GM19452 (cell line): ENCODE data around the gene VAMP8.
"Not testable (repeated sequence)": the region's sequence is repeated elsewhere in the genome, so short reads cannot be mapped to it uniquely, and the experiment has no call there.

Experiments
- ATAC-seq: cut with Tn5 transposase; IDR thresholded peaks from one replicate; pipeline ENCODE4 v1.9.1; 2021; ENCODE audit not compliant: unreplicated experiment

VAMP8 gene

DNA sequence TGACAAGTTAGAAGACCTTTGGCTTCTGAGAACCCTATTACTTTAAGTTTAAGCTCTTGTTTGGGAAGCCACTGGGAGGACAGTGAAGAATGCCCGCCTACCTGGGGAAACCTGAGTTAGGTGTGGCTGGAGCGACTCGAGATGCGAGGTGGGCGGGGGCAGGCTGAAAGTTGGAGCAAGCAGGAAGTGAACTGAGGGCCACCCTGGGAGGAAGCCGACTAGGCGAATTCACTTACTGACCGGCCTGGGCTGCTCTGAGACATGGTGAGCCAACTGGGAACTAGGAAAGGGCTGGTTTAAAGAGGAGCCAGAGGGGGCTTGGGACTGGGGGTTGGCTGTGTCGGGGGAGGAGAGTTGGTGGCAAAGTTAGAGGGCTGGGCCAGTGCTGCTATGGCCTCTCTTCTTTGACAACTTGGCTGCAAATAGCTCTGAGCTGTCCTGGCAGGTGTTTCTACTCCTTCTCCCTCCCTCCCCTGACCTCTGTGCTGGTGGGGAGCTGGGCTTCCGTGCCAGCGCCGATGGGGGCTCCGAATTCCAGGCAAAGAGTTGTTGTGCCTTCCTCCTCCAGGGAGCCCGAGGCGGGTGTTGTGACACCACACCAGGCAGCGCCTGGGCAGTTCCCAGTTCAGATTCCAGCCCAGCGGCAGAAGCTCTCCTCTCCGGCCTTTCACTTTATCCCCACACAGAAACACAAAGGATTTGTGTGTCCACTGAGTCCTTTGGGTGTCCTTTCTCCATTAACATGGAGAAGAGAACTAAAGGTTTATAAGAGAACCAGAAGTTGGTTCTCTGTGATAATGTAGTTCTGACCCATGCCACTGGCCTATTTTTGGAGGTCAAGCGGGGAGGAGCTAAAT is at the start of gene VAMP8:
Gene VAMP8 (plus strand): TSS at position 201 of the 857 bp plus-strand sequence. CDS start 61 bp downstream, at position 262.
- ATAC-seq: no peak

- ATAC-seq: no peak
These were observed 49.6 kb upstream of the VAMP8 start for GRCh38 chr2:85527787-85528186.

- ATAC-seq: no peak
These were observed 49.0 kb upstream of the VAMP8 start for GRCh38 chr2:85528355-85528754.

DNA sequence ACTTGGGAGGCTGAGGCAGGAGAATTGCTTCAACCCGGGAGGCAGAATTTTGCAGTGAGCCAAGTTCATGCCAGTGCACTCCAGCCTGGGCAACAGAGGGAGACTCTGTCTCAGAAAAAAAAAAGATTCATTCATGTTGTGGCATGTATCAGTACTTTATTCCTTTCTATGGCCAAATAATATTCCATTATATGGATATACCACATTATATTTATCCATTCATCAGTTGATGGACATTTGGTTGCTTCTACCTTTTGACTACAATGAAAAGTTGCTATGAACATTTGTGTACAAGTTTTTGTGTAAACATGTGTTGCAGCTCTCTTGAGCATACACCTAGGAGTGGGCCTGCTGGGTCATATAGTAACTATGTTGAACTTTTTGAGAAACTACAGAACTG is 47.6 kb upstream of the VAMP8 start:
- ATAC-seq: no peak

DNA sequence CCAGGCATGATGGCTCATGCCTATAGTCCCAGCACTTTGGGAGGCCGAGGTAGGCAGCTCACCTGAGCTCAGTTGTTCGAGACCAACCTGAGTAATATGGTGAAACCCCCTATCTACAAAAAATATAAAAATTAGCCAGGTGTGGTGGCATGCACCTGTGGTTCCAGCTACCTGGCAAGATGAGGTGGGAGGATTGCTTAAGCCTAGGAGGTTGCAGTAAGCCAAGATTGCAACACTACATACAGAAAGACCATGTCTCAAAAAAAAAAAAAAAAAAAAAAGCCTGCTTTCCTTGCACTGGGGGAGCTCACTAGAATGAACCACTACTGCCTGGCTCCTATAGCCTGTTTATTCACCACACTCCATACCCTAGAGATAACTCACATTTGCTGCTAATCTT is 45.8 kb upstream of the VAMP8 start:
- no peak for ATAC-seq

- ATAC-seq: no peak
These were observed 43.3 kb upstream of the VAMP8 start for GRCh38 chr2:85534099-85534498.

DNA sequence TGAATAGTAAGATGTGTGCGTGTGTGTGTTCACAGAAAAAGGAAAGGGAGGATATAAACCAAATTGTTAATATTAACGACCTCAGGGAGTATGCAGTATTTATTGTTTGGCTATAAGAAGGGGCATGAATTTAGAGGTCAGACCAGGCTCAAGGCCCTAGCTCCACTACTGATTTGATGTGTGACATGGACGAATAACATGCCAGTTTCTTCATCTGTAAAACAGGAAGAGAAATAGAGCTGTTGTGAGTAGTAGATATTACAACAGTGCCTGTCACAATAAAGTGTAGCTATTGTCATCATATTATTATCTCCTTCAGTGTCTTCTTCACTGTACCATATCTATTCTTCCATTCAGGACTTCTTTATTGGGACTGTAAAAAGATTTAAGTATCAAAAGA is 42.5 kb upstream of the VAMP8 start:
- ATAC-seq: no peak

DNA sequence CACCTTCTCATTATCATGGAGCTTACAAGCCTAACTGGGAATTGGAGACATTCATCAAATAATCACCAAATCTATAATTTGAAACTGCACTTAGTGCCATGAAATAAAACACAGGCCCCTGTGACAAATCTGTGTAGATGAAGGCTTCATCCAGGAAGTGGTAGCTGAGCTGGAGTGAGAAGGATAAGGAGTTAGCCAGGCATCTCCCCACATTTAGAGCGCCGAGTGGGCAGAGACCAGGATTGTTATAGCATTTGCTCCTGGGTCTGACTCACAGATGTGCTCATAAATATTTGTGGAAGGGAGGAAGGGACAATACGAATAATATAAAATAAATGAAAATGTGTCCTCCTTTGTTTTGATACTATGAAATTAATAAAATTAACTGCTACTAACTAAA is 40.9 kb upstream of the VAMP8 start:
- ATAC-seq: no peak

- ATAC-seq: no peak
These were observed 39.5 kb upstream of the VAMP8 start for GRCh38 chr2:85537600-85538506.

DNA sequence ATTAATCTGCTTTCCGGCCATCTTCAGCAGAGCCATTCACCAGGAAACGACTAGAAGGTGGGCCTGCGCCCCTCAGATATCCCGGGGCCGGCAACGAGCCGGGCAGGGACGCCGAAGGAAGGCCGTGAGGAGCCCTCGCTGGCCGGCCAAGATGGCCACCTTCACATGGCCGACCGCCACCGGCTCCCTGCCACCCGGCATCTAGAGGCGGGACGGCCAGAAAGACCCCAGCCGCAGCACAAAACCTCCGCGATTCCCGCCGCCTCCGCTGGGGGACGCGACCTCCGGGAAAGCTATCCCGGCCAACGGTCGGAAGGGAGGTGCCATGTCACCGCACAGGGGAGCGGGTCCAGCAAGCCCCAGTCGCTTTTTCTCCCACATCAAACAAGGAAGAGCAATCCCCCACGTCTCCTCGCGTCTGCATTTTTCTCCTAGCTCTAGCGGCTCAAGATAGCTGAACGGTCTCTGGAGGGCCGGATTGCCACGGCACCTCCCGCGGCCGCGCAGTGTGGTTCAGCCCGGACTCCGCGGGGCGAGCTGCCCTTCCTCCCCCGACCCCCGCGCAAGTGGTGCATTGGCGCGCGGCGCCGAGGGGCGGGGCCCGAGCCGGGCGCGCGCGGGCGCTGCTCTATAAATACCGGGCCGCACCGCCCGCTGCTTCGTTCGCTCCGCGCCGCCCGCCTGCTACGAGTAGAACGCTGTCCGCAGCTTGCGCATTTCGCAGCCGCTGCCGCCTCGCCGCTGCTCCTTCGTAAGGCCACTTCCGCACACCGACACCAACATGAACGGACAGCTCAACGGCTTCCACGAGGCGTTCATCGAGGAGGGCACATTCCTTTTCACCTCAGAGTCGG is 38.7 kb upstream of the VAMP8 start, which contains the start of gene MAT2A:
Gene MAT2A (plus strand): TSS at position 662 of the 854 bp plus-strand sequence. CDS start 120 bp downstream, at position 782.
- peak; percentile 70 for ATAC-seq

- ATAC-seq: peak; percentile 33
These were observed 37.8 kb upstream of the VAMP8 start for GRCh38 chr2:85539361-85540132.

GRCh38 chr2:85540133-85540648 is 37.2 kb upstream of the VAMP8 start:
- no peak for ATAC-seq

DNA sequence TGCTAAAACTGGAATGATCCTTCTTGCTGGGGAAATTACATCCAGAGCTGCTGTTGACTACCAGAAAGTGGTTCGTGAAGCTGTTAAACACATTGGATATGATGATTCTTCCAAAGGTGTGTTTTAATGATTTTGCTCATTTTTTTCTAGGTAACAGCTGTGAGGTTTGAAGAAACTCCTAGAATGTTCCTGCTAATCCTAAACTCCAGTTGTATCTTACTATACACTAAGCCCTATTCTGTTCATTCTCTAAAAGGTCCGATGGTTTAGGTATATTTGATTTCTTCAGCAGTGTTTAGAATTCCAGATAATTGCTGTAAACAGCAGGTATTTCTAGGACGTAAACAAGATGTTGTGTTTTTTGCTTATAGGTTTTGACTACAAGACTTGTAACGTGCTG is 36.1 kb upstream of the VAMP8 start:
- ATAC-seq: no peak

DNA sequence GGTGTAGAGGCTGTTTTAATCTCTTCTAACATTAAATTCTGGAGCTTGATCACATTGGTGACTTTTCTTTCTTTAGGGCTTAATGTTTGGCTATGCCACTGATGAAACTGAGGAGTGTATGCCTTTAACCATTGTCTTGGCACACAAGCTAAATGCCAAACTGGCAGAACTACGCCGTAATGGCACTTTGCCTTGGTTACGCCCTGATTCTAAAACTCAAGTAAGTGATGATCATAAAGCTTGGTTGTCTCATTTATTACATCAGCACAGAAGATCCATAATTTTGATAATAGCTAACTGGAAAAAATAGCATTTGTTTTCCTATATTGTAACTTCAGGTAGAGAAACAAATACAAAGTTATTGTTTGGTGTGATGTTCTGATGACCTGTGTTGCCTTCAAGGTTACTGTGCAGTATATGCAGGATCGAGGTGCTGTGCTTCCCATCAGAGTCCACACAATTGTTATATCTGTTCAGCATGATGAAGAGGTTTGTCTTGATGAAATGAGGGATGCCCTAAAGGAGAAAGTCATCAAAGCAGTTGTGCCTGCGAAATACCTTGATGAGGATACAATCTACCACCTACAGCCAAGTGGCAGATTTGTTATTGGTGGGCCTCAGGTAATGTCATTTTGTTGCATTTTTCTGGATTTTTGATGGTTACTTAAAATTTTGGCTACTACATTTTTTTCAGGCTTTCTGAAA is 35.5 kb upstream of the VAMP8 start:
- no peak for ATAC-seq

- ATAC-seq: no peak
These were observed 34.6 kb upstream of the VAMP8 start for GRCh38 chr2:85542777-85543176.

DNA sequence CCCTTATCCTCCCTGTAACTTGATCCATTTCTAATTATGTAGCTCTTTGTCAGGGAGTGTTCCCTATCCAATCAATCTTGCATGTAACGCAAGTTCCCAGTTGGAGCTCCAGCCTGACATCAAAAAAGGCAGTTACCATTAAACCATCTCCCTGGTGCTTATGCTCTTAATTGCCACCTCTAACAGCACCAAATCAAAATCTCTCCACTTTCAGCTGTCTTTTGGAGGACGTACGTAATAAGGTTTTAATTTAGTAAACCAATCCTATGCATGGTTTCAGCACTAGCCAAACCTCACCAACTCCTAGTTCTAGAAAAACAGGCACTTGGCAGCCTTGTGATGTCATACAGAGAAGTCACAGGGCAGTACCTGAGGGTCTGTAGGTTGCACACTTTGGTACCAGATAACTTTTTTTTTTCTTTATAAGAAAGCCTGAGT is 33.1 kb upstream of the VAMP8 start:
- not testable (repeated sequence) for ATAC-seq

- ATAC-seq: not testable (repeated sequence)
These were observed 32.2 kb upstream of the VAMP8 start for GRCh38 chr2:85544915-85545779.

GRCh38 chr2:85545780-85546240 is 31.6 kb upstream of the VAMP8 start:
- ATAC-seq: no peak
